ENCODE results near the gene LTF.

LTF gene

GRCh38 chr3:46467562-46467961, 2.9 kb upstream of the LTF start:
- no peak for DNase-seq

- DNase-seq, result no peak
Measured at GRCh38 chr3:46466871-46467403, 2.2 kb upstream of the LTF start.

- DNase-seq, result no peak
Measured at GRCh38 chr3:46466273-46466672, 1.6 kb upstream of the LTF start.

- DNase-seq, result no peak
Measured at GRCh38 chr3:46465196-46465520, 453 bp upstream of the LTF start.

- no peak for DNase-seq
Measured at GRCh38 chr3:46463868-46464241, 850 bp downstream of the LTF start.

- DNase-seq, result no peak
Measured at GRCh38 chr3:46463120-46463867, 1.4 kb downstream of the LTF start.

- no peak for DNase-seq
Measured at GRCh38 chr3:46462511-46462910, 2.2 kb downstream of the LTF start.

- DNase-seq, result no peak
Measured at GRCh38 chr3:46462111-46462510, 2.6 kb downstream of the LTF start.

GRCh38 chr3:46460051-46460450, 4.7 kb downstream of the LTF start:
- DNase-seq, result no peak

- DNase-seq, result no peak
Measured at GRCh38 chr3:46456118-46456517, 8.6 kb downstream of the LTF start.

- DNase-seq, result no peak
Measured at GRCh38 chr3:46455231-46456115, 9.2 kb downstream of the LTF start.

- no peak for DNase-seq
Measured at GRCh38 chr3:46454606-46455005, 10.1 kb downstream of the LTF start.

GRCh38 chr3:46454209-46454595, 10.5 kb downstream of the LTF start:
- no peak for DNase-seq

- DNase-seq, result no peak
Measured at GRCh38 chr3:46453526-46454208, 11.0 kb downstream of the LTF start.

GRCh38 chr3:46449755-46450552, 14.8 kb downstream of the LTF start:
- no peak for DNase-seq

GRCh38 chr3:46448721-46449120, 16.0 kb downstream of the LTF start:
- DNase-seq, result no peak

GRCh38 chr3:46447228-46447985, 17.3 kb downstream of the LTF start:
- no peak for DNase-seq

- DNase-seq, result peak; percentile 48
Measured at GRCh38 chr3:46442576-46443530, 21.9 kb downstream of the LTF start.

GRCh38 chr3:46440531-46441294, 24.0 kb downstream of the LTF start:
- no peak for DNase-seq

- no peak for DNase-seq
Measured at GRCh38 chr3:46438831-46439230, 25.9 kb downstream of the LTF start.

Measured in NCI-H774 (cell line).